ENCODE measurements around the gene ATG9A. TPM values are rescaled to one million over a fixed set of nuclear protein-coding genes. Genes with fewer than 3 reads are reported as not detected.
"Not testable (repeated sequence)": the region's sequence is repeated elsewhere in the genome, so short reads cannot be mapped to it uniquely, and the experiment has no call there.

Gene ATG9A
- total RNA-seq, 1 experiment from 2014 or later: 35.3 TPM

- Histone ChIP-seq H3K27ac (no peak overlapping the region), H3K27me3 (no peaks in the 10 kb centered on the region), H3K36me3 (no peaks in the 10 kb centered on the region), H3K4me3 (no peak overlapping the region), H3K9me3 (replicated peaks) (no peaks in the 10 kb centered on the region), H3K4me1 (peaks cover under 1% of the 10 kb centered on the region; the same call in 1 of the 2 replicates)
- no peak for DNase-seq
Measured at GRCh38 chr2:219266232-219266631, 36.8 kb upstream of the ATG9A start.

GRCh38 chr2:219261024-219261855, 31.8 kb upstream of the ATG9A start:
- Histone ChIP-seq H3K36me3 (no peaks in the 10 kb centered on the region), H3K4me3 (no peak overlapping the region), H3K4me1 (peaks cover 4% of the 10 kb centered on the region; the same call in 1 of the 2 replicates), H3K27ac (no peak overlapping the region), H3K27me3 (no peaks in the 10 kb centered on the region; the same call in none of the 2 replicates), H3K9me3 (replicated peaks) (no peaks in the 10 kb centered on the region)
- DNase-seq: peak in 1 of 2 experiments; percentile 58

GRCh38 chr2:219258942-219259341, 29.5 kb upstream of the ATG9A start:
- H3K9me3 ChIP-seq (replicated peaks); H3K27ac ChIP-seq; H3K4me1 ChIP-seq; H3K27me3 ChIP-seq; H3K4me3 ChIP-seq; DNase-seq; H3K36me3 ChIP-seq: not testable (repeated sequence)

- H3K27me3 ChIP-seq: peaks cover 4% of the 10 kb centered on the region
Measured at GRCh38 chr2:219254590-219255201, 25.3 kb upstream of the ATG9A start.

GRCh38 chr2:219253753-219254589, 24.5 kb upstream of the ATG9A start, which contains the start of gene TUBA4A:
TUBA4A (minus strand) TSS chr2:219253918; CDS start chr2:219253858, 60 bp downstream.
- no peaks in the 10 kb centered on the region for H3K9me3 ChIP-seq (replicated peaks)
- peaks cover 4% of the 10 kb centered on the region; the same call in 1 of the 2 replicates for H3K27me3 ChIP-seq
- peak within 1 kb of the TSS; percentile 68 for H3K4me3 ChIP-seq
- H3K36me3 ChIP-seq: peaks cover 3% of the 10 kb centered on the region
- H3K4me1 ChIP-seq: peaks cover 28% of the 10 kb centered on the region
- peak; percentile 83 to 87 for DNase-seq
- peak within 1 kb of the TSS; percentile 80 for H3K27ac ChIP-seq

More at GRCh38 chr2:219254590-219255201, 25.3 kb upstream of the ATG9A start:
- Histone ChIP-seq H3K36me3 (peaks cover 3% of the 10 kb centered on the region), H3K27ac (no peak overlapping the region), H3K4me3 (peak overlapping the region; percentile 68; the same call in 1 of the 2 replicates), H3K9me3 (replicated peaks) (no peaks in the 10 kb centered on the region), H3K4me1 (peaks cover 22% of the 10 kb centered on the region)
- DNase-seq: no peak

- DNase-seq: peak; percentile 95
- Histone ChIP-seq H3K4me1 (peaks cover 31% of the 10 kb centered on the region), H3K36me3 (peaks cover 3% of the 10 kb centered on the region), H3K27ac (peak within 1 kb of the TSS; percentile 80), H3K27me3 (peaks cover 4% of the 10 kb centered on the region; the same call in 1 of the 2 replicates), H3K9me3 (replicated peaks) (no peaks in the 10 kb centered on the region), H3K4me3 (peak within 1 kb of the TSS; percentile 68)
Measured at GRCh38 chr2:219252900-219253752, 23.7 kb upstream of the ATG9A start, which contains the start of gene TUBA4B. TUBA4B (plus strand) TSS chr2:219253243; CDS start chr2:219253408, 165 bp downstream.

GRCh38 chr2:219252570-219252899, 23.1 kb upstream of the ATG9A start:
- peak overlapping the region; percentile 80 for H3K27ac ChIP-seq
- H3K9me3 ChIP-seq (replicated peaks): no peaks in the 10 kb centered on the region
- no peak for DNase-seq
- H3K4me3 ChIP-seq: peak overlapping the region; percentile 68
- peaks cover 3% of the 10 kb centered on the region for H3K36me3 ChIP-seq
- peaks cover 31% of the 10 kb centered on the region for H3K4me1 ChIP-seq
- H3K27me3 ChIP-seq: peaks cover 4% of the 10 kb centered on the region; the same call in 1 of the 2 replicates

GRCh38 chr2:219252084-219252483, 22.6 kb upstream of the ATG9A start:
- H3K36me3 ChIP-seq: peaks cover 3% of the 10 kb centered on the region
- DNase-seq: no peak
- H3K4me1 ChIP-seq: peaks cover 31% of the 10 kb centered on the region
- no peaks in the 10 kb centered on the region for H3K9me3 ChIP-seq (replicated peaks)
- peaks cover 4% of the 10 kb centered on the region; the same call in 1 of the 2 replicates for H3K27me3 ChIP-seq
- H3K4me3 ChIP-seq: peak overlapping the region; percentile 68
- peak overlapping the region; percentile 80 for H3K27ac ChIP-seq

GRCh38 chr2:219251656-219252055, 22.2 kb upstream of the ATG9A start:
- peaks cover 4% of the 10 kb centered on the region; the same call in 1 of the 2 replicates for H3K27me3 ChIP-seq
- H3K27ac ChIP-seq: peak overlapping the region; percentile 80
- H3K9me3 ChIP-seq (replicated peaks): no peaks in the 10 kb centered on the region
- peaks cover 3% of the 10 kb centered on the region for H3K36me3 ChIP-seq
- peaks cover 31% of the 10 kb centered on the region for H3K4me1 ChIP-seq
- H3K4me3 ChIP-seq: no peak overlapping the region; the same call in 1 of the 2 replicates
- DNase-seq: peak; percentile 52 to 59

GRCh38 chr2:219250049-219250781, 20.8 kb upstream of the ATG9A start:
- H3K9me3 ChIP-seq (replicated peaks): no peaks in the 10 kb centered on the region
- no peak overlapping the region for H3K4me3 ChIP-seq
- peaks cover 3% of the 10 kb centered on the region for H3K36me3 ChIP-seq
- H3K4me1 ChIP-seq: peaks cover 34% of the 10 kb centered on the region
- peak overlapping the region; percentile 39; the same call in 1 of the 2 replicates for H3K27ac ChIP-seq
- no peak for DNase-seq
- H3K27me3 ChIP-seq: 0 out of 2 replicates have a peak, but pooled peaks cover 4% of the 10 kb centered on the region

GRCh38 chr2:219249203-219249980, 20.0 kb upstream of the ATG9A start:
- Histone ChIP-seq H3K27me3 (0 out of 2 replicates have a peak, but pooled peaks cover under 1% of the 10 kb centered on the region), H3K4me1 (peaks cover 34% of the 10 kb centered on the region), H3K9me3 (replicated peaks) (no peaks in the 10 kb centered on the region), H3K27ac (peak overlapping the region; percentile 39), H3K4me3 (no peak overlapping the region), H3K36me3 (peaks cover 3% of the 10 kb centered on the region)
- peak; percentile 86 to 88 for DNase-seq

- no peak overlapping the region for H3K4me3 ChIP-seq
- no peaks in the 10 kb centered on the region for H3K27me3 ChIP-seq
- H3K9me3 ChIP-seq (replicated peaks): no peaks in the 10 kb centered on the region
- H3K36me3 ChIP-seq: peaks cover 3% of the 10 kb centered on the region
- peak overlapping the region; percentile 39 for H3K27ac ChIP-seq
- no peak for DNase-seq
- H3K4me1 ChIP-seq: peaks cover 32% of the 10 kb centered on the region
Measured at GRCh38 chr2:219248845-219249202, 19.4 kb upstream of the ATG9A start.
